NT2/D1 (cell line): ENCODE results near the gene BRINP2.

Source experiments
- YY1 ChIP-seq: IDR thresholded peaks from 2 replicates; pipeline ENCODE4 v1.6.1; 2011; ENCODE audit not compliant: insufficient read length, insufficient read depth
- ZNF274 ChIP-seq: IDR thresholded peaks from 2 replicates; pipeline ENCODE4 v1.6.1; 2011; ENCODE audit warnings: mild to moderate bottlenecking, low read depth, low read length

GRCh38 chr1:177246710-177247580, 76.2 kb downstream of the BRINP2 start:
- TF ChIP-seq YY1: no peak
- no peak for TF ChIP-seq ZNF274
